ENCODE results near the gene ZSCAN5A. TPM values are rescaled to one million over a fixed set of nuclear protein-coding genes. Genes with fewer than 3 reads are reported as not detected.

ZSCAN5A gene
- total and polyA plus RNA-seq, 10 of the 15 experiments (the other 5 are each of a cell fraction or from before 2014, with no cell fraction given) = 5.5 to 12.0 (median 8.7) TPM

- Histone ChIP-seq H3K27ac (ENCODE audit: control insufficient read depth, insufficient read depth) (no peak overlapping the region), H4K20me1 (ENCODE audit: control insufficient read depth, insufficient read depth) (no peaks in the 10 kb centered on the region), H3K4me3 (no peak overlapping the region), H3K36me3 (ENCODE audit: control insufficient read depth in 2 of 2, insufficient read depth in 2 of 2, low read length in 1 of 2) (no peaks in the 10 kb centered on the region), H3K4me1 (ENCODE audit: control insufficient read depth, insufficient read depth, low read length) (no peaks in the 10 kb centered on the region), H3K79me2 (ENCODE audit: control insufficient read depth, insufficient read depth, low read length) (no peaks in the 10 kb centered on the region), H3K4me2 (ENCODE audit: control insufficient read depth, insufficient read depth) (no peak overlapping the region), H2AFZ (ENCODE audit: control insufficient read depth, low read depth, low read length) (no peak overlapping the region), H3K9ac (ENCODE audit: control insufficient read depth, insufficient read depth, low read length) (no peak overlapping the region), H3K27me3 (replicated peaks in 1 of 2; ENCODE audit: control insufficient read depth in 2 of 2, insufficient read depth in 2 of 2, low read length in 1 of 2) (no peaks in the 10 kb centered on the region), H3K9me3 (replicated peaks; ENCODE audit: control insufficient read depth, insufficient read depth, low read length) (no peaks in the 10 kb centered on the region; the same call in 2 of the 3 replicates)
- RAD21 ChIA-PET (ENCODE audit: unreplicated experiment) = no interaction called here
- in situ Hi-C loops (cut with MboI) = no loop called here
- POLR2A ChIA-PET = no interaction called here
- WGBS (ENCODE audit: insufficient coverage, insufficient replicate concordance, low lambda C conversion rate, missing lambda C conversion rate) = 51% methylated on average over 6 of the region's 6 CpGs
- FAIRE-seq (no peak), DNase-seq (ENCODE audit: low read depth, low spot score) (no peak), ATAC-seq (no peak)
- no TSS peak for BruUV-seq (replicated peaks)
- SMC1A ChIA-PET (ENCODE audit: uncharacterized antibody, unreplicated experiment) = interaction anchor here (1.0 kb wide), 1 partner anchor 220 kb away, joined by 4 read pairs; no protein-coding TSS in a partner anchor
- intact Hi-C loops (cut with micrococcal nuclease; ENCODE audit: unreplicated experiment) = no loop called here
- CTCF ChIA-PET = interaction anchor here (1.2 to 2.2 kb wide), 2 partner anchors 36 to 207 kb away, joined by 3 to 8 read pairs; no protein-coding TSS in a partner anchor
- no peak for TF ChIP-seq REST (IDR thresholded peaks at IDR 0.05; ENCODE audit: low read depth, low read length)
- no peak for TF ChIP-seq IRF4 (IDR thresholded peaks at IDR 0.05; ENCODE audit: low read depth, low read length)
- no peak for TF ChIP-seq HSF1 (IDR thresholded peaks at IDR 0.05; ENCODE audit: low read depth, low read length)
- no peak for TF ChIP-seq IKZF1 (conservative IDR thresholded peaks at IDR 0.05)
- TF ChIP-seq, protein P1, sequence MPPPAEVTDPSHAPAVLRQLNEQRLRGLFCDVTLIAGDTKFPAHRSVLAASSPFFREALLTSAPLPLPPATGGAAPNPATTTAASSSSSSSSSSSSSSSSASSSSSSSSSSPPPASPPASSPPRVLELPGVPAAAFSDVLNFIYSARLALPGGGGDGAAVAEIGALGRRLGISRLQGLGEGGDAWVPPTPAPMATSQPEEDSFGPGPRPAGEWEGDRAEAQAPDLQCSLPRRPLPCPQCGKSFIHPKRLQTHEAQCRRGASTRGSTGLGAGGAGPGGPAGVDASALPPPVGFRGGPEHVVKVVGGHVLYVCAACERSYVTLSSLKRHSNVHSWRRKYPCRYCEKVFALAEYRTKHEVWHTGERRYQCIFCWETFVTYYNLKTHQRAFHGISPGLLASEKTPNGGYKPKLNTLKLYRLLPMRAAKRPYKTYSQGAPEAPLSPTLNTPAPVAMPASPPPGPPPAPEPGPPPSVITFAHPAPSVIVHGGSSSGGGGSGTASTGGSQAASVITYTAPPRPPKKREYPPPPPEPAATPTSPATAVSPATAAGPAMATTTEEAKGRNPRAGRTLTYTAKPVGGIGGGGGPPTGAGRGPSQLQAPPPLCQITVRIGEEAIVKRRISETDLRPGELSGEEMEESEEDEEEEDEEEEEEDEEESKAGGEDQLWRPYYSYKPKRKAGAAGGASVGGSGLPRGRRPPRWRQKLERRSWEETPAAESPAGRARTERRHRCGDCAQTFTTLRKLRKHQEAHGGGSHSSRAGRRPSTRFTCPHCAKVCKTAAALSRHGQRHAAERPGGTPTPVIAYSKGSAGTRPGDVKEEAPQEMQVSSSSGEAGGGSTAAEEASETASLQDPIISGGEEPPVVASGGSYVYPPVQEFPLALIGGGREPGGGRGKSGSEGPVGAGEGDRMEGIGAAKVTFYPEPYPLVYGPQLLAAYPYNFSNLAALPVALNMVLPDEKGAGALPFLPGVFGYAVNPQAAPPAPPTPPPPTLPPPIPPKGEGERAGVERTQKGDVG (CRISPR knock-in tag; IDR thresholded peaks at IDR 0.05) = no peak
- no peak for TF ChIP-seq SREBF2 (IDR thresholded peaks at IDR 0.05; ENCODE audit: low read length)
- no peak for TF ChIP-seq E2F4 (IDR thresholded peaks at IDR 0.05; ENCODE audit: low read depth, low read length)
- no peak for TF ChIP-seq ZNF24 (IDR thresholded peaks at IDR 0.05)
- TF ChIP-seq ELK1 (IDR thresholded peaks at IDR 0.05; ENCODE audit: low read depth, low read length) = no peak
- no peak for TF ChIP-seq ZNF384 (IDR thresholded peaks at IDR 0.05; ENCODE audit: borderline replicate concordance, low read depth, low read length)
- no peak for TF ChIP-seq YY1 (IDR thresholded peaks at IDR 0.05; ENCODE audit: low read depth, low read length)
- TF ChIP-seq MYC (IDR thresholded peaks at IDR 0.05; ENCODE audit: insufficient read depth, insufficient read length, insufficient replicate concordance, low read length, severe bottlenecking) = no peak
- TF ChIP-seq STAT3 (IDR thresholded peaks at IDR 0.05; ENCODE audit: low read depth, low read length) = no peak
- no peak for TF ChIP-seq MTA2 (IDR thresholded peaks at IDR 0.05; ENCODE audit: low read depth)
Measured at GRCh38 chr19:56273563-56274117, 41.0 kb downstream of the ZSCAN5A start.

All from GM12878 (cell line).